Measurements from ENCODE around the gene SFRP5. TPM values are rescaled to one million over a fixed set of nuclear protein-coding genes. Genes with fewer than 3 reads are reported as not detected.
A peak's percentile ranks its signal among the peaks of the same experiment; 100 is the strongest.

Gene SFRP5
- 1.1 TPM for polyA plus RNA-seq (2013, experiment 1 of 2)
- polyA plus RNA-seq (2013, experiment 2 of 2): 1.0 TPM

- H3K9me3 ChIP-seq (ENCODE audit: insufficient read depth, low read depth, low read length): no peaks in the 10 kb centered on the region
- peak within 1 kb of the TSS; percentile 26; the same call in 1 of the 2 replicates for H3K9ac ChIP-seq (ENCODE audit: low read depth, low read length)
- 0 out of 2 replicates have a peak, but pooled peaks cover 5% of the 10 kb centered on the region for H3K4me1 ChIP-seq (ENCODE audit: insufficient read depth, low read length)
- H3K27ac ChIP-seq (ENCODE audit: low read depth, low read length): no peak within 1 kb of the TSS
- peak within 1 kb of the TSS; percentile 61 for H3K4me3 ChIP-seq (ENCODE audit: low read length)
- 12% methylated on average over 44 of the region's 44 CpGs for WGBS
- H3K27me3 ChIP-seq (ENCODE audit: insufficient read depth, low read length): peaks cover 50% of the 10 kb centered on the region
- no peaks in the 10 kb centered on the region for H3K36me3 ChIP-seq (ENCODE audit: insufficient read depth, low read length)
These were observed at the start of gene SFRP5 for GRCh38 chr10:97771913-97772823. Gene SFRP5 (minus strand): TSS chr10:97771999. CDS start chr10:97771833, 166 bp downstream.

DNA sequence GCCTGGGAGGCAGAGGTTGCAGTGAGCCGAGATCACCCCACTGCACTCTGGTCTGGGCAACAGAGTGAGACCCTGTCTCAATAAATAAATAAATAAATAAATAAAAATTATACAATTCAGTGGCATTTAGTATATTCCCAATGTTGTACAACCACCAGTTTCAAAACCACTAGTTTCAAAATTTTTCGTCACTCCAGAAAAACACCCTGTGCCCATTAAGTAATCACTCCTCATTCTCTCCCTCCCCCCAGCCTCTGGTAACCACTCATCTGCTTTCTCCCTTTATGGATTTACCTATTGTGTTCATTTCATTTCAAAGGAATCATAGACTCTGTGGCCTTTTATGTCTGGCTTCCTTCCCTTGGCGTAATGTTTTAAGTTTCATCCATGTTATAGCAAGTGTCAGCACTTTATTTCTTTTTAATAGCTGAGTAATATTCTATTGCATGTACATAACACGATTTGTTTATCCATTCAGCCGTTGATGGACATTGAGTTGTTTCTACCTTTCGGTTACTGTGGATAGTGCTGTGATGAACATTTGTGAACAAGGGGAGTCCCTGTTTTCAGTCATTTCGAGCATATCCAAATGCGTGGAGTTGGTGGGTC is 48.4 kb upstream of the SFRP5 start:
- Histone ChIP-seq H3K4me3 (ENCODE audit: low read length) (no peak overlapping the region), H3K4me1 (ENCODE audit: insufficient read depth, low read length) (peaks cover 12% of the 10 kb centered on the region; the same call in 1 of the 2 replicates), H3K27me3 (ENCODE audit: insufficient read depth, low read length) (no peaks in the 10 kb centered on the region), H3K9me3 (ENCODE audit: insufficient read depth, low read depth, low read length) (no peaks in the 10 kb centered on the region), H3K36me3 (ENCODE audit: insufficient read depth, low read length) (no peaks in the 10 kb centered on the region), H3K27ac (ENCODE audit: low read depth, low read length) (no peak overlapping the region), H3K9ac (ENCODE audit: low read depth, low read length) (no peak overlapping the region)
- 99% methylated on average over 6 of the region's 8 CpGs for WGBS

DNA sequence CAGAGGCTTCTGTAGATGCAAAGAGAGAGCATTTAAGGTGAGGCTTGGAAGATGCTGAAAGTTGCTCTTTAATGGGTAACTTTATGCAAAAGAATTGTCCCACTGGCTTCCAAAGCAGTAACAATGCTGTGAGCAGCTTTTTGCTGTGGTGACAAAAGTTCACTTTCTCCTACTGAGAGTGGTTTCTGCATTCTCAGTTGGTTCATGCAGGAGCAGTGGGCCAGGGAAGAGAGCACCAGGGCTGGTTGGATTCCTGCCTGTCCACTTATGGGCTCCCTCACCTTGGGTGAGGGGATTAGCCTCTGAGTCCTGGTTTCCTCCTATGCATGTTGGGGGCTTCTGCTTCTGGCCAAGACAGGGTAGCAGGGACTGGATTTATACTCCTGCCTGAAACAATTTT is 46.8 kb upstream of the SFRP5 start:
- Histone ChIP-seq H3K9ac (ENCODE audit: low read depth, low read length) (no peak overlapping the region), H3K36me3 (ENCODE audit: insufficient read depth, low read length) (no peaks in the 10 kb centered on the region), H3K27me3 (ENCODE audit: insufficient read depth, low read length) (no peaks in the 10 kb centered on the region), H3K4me1 (ENCODE audit: insufficient read depth, low read length) (peaks cover 12% of the 10 kb centered on the region; the same call in 1 of the 2 replicates), H3K4me3 (ENCODE audit: low read length) (no peak overlapping the region), H3K9me3 (ENCODE audit: insufficient read depth, low read depth, low read length) (no peaks in the 10 kb centered on the region), H3K27ac (ENCODE audit: low read depth, low read length) (no peak overlapping the region)

GRCh38 chr10:97816609-97817008 is 44.8 kb upstream of the SFRP5 start:
- no peak overlapping the region for H3K4me3 ChIP-seq (ENCODE audit: low read length)
- no peaks in the 10 kb centered on the region for H3K9me3 ChIP-seq (ENCODE audit: insufficient read depth, low read depth, low read length)
- no peak overlapping the region for H3K9ac ChIP-seq (ENCODE audit: low read depth, low read length)
- peaks cover 7% of the 10 kb centered on the region; the same call in 1 of the 2 replicates for H3K4me1 ChIP-seq (ENCODE audit: insufficient read depth, low read length)
- no peaks in the 10 kb centered on the region for H3K27me3 ChIP-seq (ENCODE audit: insufficient read depth, low read length)
- H3K36me3 ChIP-seq (ENCODE audit: insufficient read depth, low read length): no peaks in the 10 kb centered on the region
- H3K27ac ChIP-seq (ENCODE audit: low read depth, low read length): no peak overlapping the region
- 83% methylated on average over 4 of the region's 4 CpGs for WGBS

DNA sequence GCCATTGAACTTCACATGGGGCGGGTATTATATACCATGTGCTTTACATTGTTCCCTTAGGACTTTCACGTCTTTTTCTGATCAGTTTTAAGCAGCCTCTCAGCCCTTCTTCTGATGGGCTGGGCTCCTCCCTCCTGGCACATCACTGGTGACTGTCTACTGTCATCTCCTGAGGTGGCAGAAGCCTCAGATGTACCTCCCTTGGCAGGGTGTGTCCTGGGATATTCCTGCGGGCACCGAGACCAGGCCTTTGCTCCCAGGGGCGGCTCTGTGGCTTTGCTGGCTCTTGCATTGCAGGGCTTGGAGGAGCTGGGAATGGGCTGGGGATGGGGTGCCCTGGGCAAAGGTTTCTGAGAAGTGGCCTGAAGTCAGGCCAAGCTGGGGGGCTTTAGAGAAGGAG is 43.2 kb upstream of the SFRP5 start:
- H3K4me3 ChIP-seq (ENCODE audit: low read length): no peak overlapping the region
- no peaks in the 10 kb centered on the region for H3K27me3 ChIP-seq (ENCODE audit: insufficient read depth, low read length)
- WGBS: 92% methylated on average over 5 of the region's 5 CpGs
- no peak overlapping the region for H3K9ac ChIP-seq (ENCODE audit: low read depth, low read length)
- no peak overlapping the region for H3K27ac ChIP-seq (ENCODE audit: low read depth, low read length)
- H3K36me3 ChIP-seq (ENCODE audit: insufficient read depth, low read length): no peaks in the 10 kb centered on the region
- no peaks in the 10 kb centered on the region for H3K4me1 ChIP-seq (ENCODE audit: insufficient read depth, low read length)
- H3K9me3 ChIP-seq (ENCODE audit: insufficient read depth, low read depth, low read length): no peaks in the 10 kb centered on the region

- H3K4me1 ChIP-seq (ENCODE audit: insufficient read depth, low read length): no peaks in the 10 kb centered on the region
- no peak overlapping the region for H3K27ac ChIP-seq (ENCODE audit: low read depth, low read length)
- 78% methylated on average over 3 of the region's 3 CpGs for WGBS
- H3K36me3 ChIP-seq (ENCODE audit: insufficient read depth, low read length): no peaks in the 10 kb centered on the region
- H3K9ac ChIP-seq (ENCODE audit: low read depth, low read length): no peak overlapping the region
- H3K4me3 ChIP-seq (ENCODE audit: low read length): no peak overlapping the region
- H3K9me3 ChIP-seq (ENCODE audit: insufficient read depth, low read depth, low read length): no peaks in the 10 kb centered on the region
- H3K27me3 ChIP-seq (ENCODE audit: insufficient read depth, low read length): no peaks in the 10 kb centered on the region
These were observed 41.5 kb upstream of the SFRP5 start for GRCh38 chr10:97813311-97813710.

GRCh38 chr10:97812696-97813095 is 40.9 kb upstream of the SFRP5 start:
- no peaks in the 10 kb centered on the region for H3K27me3 ChIP-seq (ENCODE audit: insufficient read depth, low read length)
- H3K27ac ChIP-seq (ENCODE audit: low read depth, low read length): no peak overlapping the region
- no peaks in the 10 kb centered on the region for H3K9me3 ChIP-seq (ENCODE audit: insufficient read depth, low read depth, low read length)
- H3K9ac ChIP-seq (ENCODE audit: low read depth, low read length): no peak overlapping the region
- H3K4me3 ChIP-seq (ENCODE audit: low read length): no peak overlapping the region
- no peaks in the 10 kb centered on the region for H3K4me1 ChIP-seq (ENCODE audit: insufficient read depth, low read length)
- no peaks in the 10 kb centered on the region for H3K36me3 ChIP-seq (ENCODE audit: insufficient read depth, low read length)
- 85% methylated on average over 7 of the region's 8 CpGs for WGBS

DNA sequence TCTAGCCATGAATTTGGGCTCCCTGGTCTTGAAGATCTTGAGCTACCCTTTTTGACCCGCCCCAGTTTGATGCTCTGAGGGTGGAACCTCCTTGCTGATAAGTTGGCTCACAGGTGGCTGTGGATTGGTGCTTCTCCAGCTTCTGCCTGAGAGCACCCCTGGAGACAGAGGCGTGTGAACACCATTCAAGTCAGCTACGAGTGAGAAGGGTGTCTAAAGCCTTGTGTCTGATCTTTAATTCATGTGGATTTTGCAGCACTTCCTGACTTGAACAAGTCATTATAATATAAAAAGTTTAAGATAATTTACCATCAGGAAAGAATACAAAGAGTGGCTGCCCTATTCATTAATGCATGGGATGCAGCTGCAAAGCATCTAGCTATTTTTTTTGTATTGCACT is 40.2 kb upstream of the SFRP5 start:
- 80% methylated on average over 3 of the region's 3 CpGs for WGBS
- Histone ChIP-seq H3K4me1 (ENCODE audit: insufficient read depth, low read length) (no peaks in the 10 kb centered on the region), H3K27ac (ENCODE audit: low read depth, low read length) (no peak overlapping the region)

GRCh38 chr10:97810446-97810845 is 38.6 kb upstream of the SFRP5 start:
- no peak overlapping the region for H3K27ac ChIP-seq (ENCODE audit: low read depth, low read length)
- H3K4me1 ChIP-seq (ENCODE audit: insufficient read depth, low read length): peaks cover 9% of the 10 kb centered on the region
- H3K9me3 ChIP-seq (ENCODE audit: insufficient read depth, low read depth, low read length): no peaks in the 10 kb centered on the region
- 84% methylated on average over 7 of the region's 7 CpGs for WGBS
- no peak overlapping the region for H3K9ac ChIP-seq (ENCODE audit: low read depth, low read length)
- no peaks in the 10 kb centered on the region for H3K36me3 ChIP-seq (ENCODE audit: insufficient read depth, low read length)
- no peaks in the 10 kb centered on the region for H3K27me3 ChIP-seq (ENCODE audit: insufficient read depth, low read length)
- no peak overlapping the region for H3K4me3 ChIP-seq (ENCODE audit: low read length)

More for the DNA sequence above, 40.2 kb upstream of the SFRP5 start:
- Histone ChIP-seq H3K9ac (ENCODE audit: low read depth, low read length) (no peak overlapping the region), H3K36me3 (ENCODE audit: insufficient read depth, low read length) (no peaks in the 10 kb centered on the region), H3K4me3 (ENCODE audit: low read length) (no peak overlapping the region), H3K27me3 (ENCODE audit: insufficient read depth, low read length) (no peaks in the 10 kb centered on the region), H3K9me3 (ENCODE audit: insufficient read depth, low read depth, low read length) (no peaks in the 10 kb centered on the region)

GRCh38 chr10:97805949-97806348 is 34.1 kb upstream of the SFRP5 start:
- Histone ChIP-seq H3K4me3 (ENCODE audit: low read length) (no peak overlapping the region), H3K4me1 (ENCODE audit: insufficient read depth, low read length) (peaks cover 13% of the 10 kb centered on the region), H3K36me3 (ENCODE audit: insufficient read depth, low read length) (no peaks in the 10 kb centered on the region), H3K9ac (ENCODE audit: low read depth, low read length) (no peak overlapping the region), H3K27me3 (ENCODE audit: insufficient read depth, low read length) (no peaks in the 10 kb centered on the region), H3K9me3 (ENCODE audit: insufficient read depth, low read depth, low read length) (no peaks in the 10 kb centered on the region), H3K27ac (ENCODE audit: low read depth, low read length) (no peak overlapping the region)
- 62% methylated on average over 6 of the region's 6 CpGs for WGBS

DNA sequence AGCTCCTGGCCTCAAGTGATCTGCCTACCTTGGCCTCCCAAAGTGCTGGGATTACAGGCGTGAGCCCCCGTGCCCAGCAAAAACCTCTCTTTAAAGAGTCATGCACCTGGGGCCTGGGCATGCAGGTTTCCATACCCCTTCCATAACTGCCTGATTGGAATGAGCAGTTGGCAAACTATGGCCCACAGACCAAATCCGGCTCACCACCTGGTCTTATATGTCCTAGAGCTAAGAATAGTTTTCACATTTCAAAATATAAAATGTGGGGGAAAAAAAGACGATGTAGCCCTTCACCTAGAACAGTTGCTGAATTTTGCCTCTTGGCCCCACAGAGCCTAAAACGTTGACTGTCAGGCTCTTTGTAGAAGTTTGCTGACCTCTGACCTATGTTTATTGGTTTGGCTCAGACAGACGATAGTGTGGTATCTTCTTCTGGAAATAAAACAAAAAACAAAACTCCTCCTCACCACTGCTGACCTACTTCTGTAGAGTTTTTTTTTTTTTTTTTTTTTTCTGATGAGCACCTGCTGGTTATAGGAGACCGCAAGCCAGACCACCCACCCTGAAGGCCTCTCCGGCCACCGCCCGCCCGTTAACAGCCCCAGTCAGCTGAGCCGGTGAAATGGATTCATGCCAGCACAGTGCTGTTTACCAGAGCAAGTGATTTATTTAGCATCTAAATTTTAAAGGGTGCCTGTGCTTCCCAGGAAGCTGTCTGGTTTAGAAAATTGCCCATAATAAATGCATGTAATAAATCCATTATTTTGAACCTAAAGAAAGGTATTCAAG is 33.5 kb upstream of the SFRP5 start:
- H3K4me1 ChIP-seq (ENCODE audit: insufficient read depth, low read length): peaks cover 13% of the 10 kb centered on the region
- H3K36me3 ChIP-seq (ENCODE audit: insufficient read depth, low read length): no peaks in the 10 kb centered on the region
- no peak overlapping the region for H3K4me3 ChIP-seq (ENCODE audit: low read length)
- no peaks in the 10 kb centered on the region for H3K27me3 ChIP-seq (ENCODE audit: insufficient read depth, low read length)
- no peak overlapping the region for H3K9ac ChIP-seq (ENCODE audit: low read depth, low read length)
- 51% methylated on average over 12 of the region's 12 CpGs for WGBS
- H3K27ac ChIP-seq (ENCODE audit: low read depth, low read length): no peak overlapping the region
- no peaks in the 10 kb centered on the region for H3K9me3 ChIP-seq (ENCODE audit: insufficient read depth, low read depth, low read length)
